HEK293T (cell line): Measurements from ENCODE around the gene PRKG1.

ENCODE experiments used
- BHLHE40 ChIP-seq: fragments of 450-650 bp; IDR thresholded peaks from 2 replicates; pipeline ENCODE4 v1.6.1; 2016; ENCODE audit warnings: mild to moderate bottlenecking, moderate library complexity, borderline replicate concordance
- CTBP1 ChIP-seq: fragments of 450-650 bp; IDR thresholded peaks from 2 replicates; pipeline ENCODE4 v1.6.1; 2016; ENCODE audit warnings: borderline replicate concordance
- FOXA1 ChIP-seq: fragments of 450-650 bp; IDR thresholded peaks from 2 replicates; pipeline ENCODE4 v1.6.1; 2016; ENCODE audit warnings: mild to moderate bottlenecking
- FOXK2 ChIP-seq: fragments of 450-650 bp; IDR thresholded peaks from 2 replicates; pipeline ENCODE4 v1.6.1; 2016; ENCODE audit warnings: mild to moderate bottlenecking
- FOXM1 ChIP-seq: fragments of 450-650 bp; IDR thresholded peaks from 2 replicates; pipeline ENCODE4 v1.6.1; 2017; ENCODE audit warnings: mild to moderate bottlenecking, borderline replicate concordance
- L3MBTL2 ChIP-seq: fragments of 450-650 bp; conservative IDR thresholded peaks from 2 replicates; pipeline ENCODE4 v1.6.1; 2016; ENCODE audit warnings: mild to moderate bottlenecking
- SP1 ChIP-seq: fragments of 450-650 bp; IDR thresholded peaks from 2 replicates; pipeline ENCODE4 v1.6.1; 2017
- SUZ12 ChIP-seq: fragments of 450-650 bp; IDR thresholded peaks from 2 replicates; pipeline ENCODE4 v1.6.1; 2016; ENCODE audit warnings: mild to moderate bottlenecking
- ZNF384 ChIP-seq: fragments of 450-650 bp; IDR thresholded peaks from 2 replicates; pipeline ENCODE4 v1.6.1; 2016
- TF ChIP-seq, protein P1 (sequence below): fragments of 450-650 bp; IDR thresholded peaks from 2 replicates; pipeline ENCODE4 v1.6.1; 2016

DNA sequence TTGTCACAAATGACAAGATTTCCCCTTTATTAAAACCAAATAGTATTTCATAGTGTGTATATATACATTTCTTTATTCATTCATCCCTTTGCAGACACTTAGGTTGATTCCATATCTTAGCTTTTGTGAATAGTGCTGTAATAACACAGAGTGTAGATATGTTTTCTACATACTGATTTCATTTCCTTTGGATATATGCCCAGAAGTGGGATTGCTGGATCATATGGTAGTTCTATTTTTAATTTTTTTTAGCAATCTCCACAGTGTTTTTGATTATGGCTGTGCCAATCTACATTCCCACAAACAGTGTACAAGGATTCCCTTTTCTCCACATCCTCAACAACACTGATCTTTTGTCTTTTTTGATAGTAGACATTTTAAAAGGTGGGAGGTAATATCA, 578.7 kb downstream of the PRKG1 start:
- no peak for TF ChIP-seq BHLHE40
- TF ChIP-seq, protein P1, sequence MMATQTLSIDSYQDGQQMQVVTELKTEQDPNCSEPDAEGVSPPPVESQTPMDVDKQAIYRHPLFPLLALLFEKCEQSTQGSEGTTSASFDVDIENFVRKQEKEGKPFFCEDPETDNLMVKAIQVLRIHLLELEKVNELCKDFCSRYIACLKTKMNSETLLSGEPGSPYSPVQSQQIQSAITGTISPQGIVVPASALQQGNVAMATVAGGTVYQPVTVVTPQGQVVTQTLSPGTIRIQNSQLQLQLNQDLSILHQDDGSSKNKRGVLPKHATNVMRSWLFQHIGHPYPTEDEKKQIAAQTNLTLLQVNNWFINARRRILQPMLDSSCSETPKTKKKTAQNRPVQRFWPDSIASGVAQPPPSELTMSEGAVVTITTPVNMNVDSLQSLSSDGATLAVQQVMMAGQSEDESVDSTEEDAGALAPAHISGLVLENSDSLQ: no peak
- TF ChIP-seq SUZ12: no peak
- no peak for TF ChIP-seq FOXM1
- no peak for TF ChIP-seq SP1
- TF ChIP-seq CTBP1: no peak
- TF ChIP-seq L3MBTL2: no peak
- no peak for TF ChIP-seq FOXK2
- TF ChIP-seq FOXA1: no peak
- TF ChIP-seq ZNF384: no peak
